NCI-H1105 (cell line): Measurements from ENCODE around the gene LDLR.

Experiments used
- DNase-seq: peaks from one replicate; lab custom pipeline; 2025; lab: John Stamatoyannopoulos, UW

LDLR gene

GRCh38 chr19:11089254-11090013 lies at the start of gene LDLR:
LDLR (plus strand) TSS chr19:11089463; CDS start chr19:11089549, 86 bp downstream.
- peak; percentile 87 for DNase-seq

- DNase-seq = no peak
Measured at GRCh38 chr19:11041194-11041593, 48.1 kb upstream of the LDLR start.

- DNase-seq = no peak
Measured at GRCh38 chr19:11041966-11042627, 47.2 kb upstream of the LDLR start.

- no peak for DNase-seq
Measured at GRCh38 chr19:11044431-11044830, 44.8 kb upstream of the LDLR start.

- DNase-seq = no peak
Measured at GRCh38 chr19:11045536-11045935, 43.7 kb upstream of the LDLR start.

GRCh38 chr19:11046605-11047354 lies 42.5 kb upstream of the LDLR start:
- DNase-seq = no peak

- DNase-seq = no peak
Measured at GRCh38 chr19:11047866-11048265, 41.4 kb upstream of the LDLR start.

- no peak for DNase-seq
Measured at GRCh38 chr19:11050323-11051114, 38.7 kb upstream of the LDLR start.

- DNase-seq = no peak
Measured at GRCh38 chr19:11053817-11054195, 35.5 kb upstream of the LDLR start.

- DNase-seq = no peak
Measured at GRCh38 chr19:11054200-11054599, 35.1 kb upstream of the LDLR start.

- no peak for DNase-seq
Measured at GRCh38 chr19:11054628-11055027, 34.6 kb upstream of the LDLR start.

- no peak for DNase-seq
Measured at GRCh38 chr19:11058246-11059030, 30.8 kb upstream of the LDLR start.

- DNase-seq = no peak
Measured at GRCh38 chr19:11059511-11060358, 29.5 kb upstream of the LDLR start.

GRCh38 chr19:11061952-11062351 lies 27.3 kb upstream of the LDLR start:
- DNase-seq = no peak

- no peak for DNase-seq
Measured at GRCh38 chr19:11063434-11063833, 25.8 kb upstream of the LDLR start.

GRCh38 chr19:11064831-11065303 lies 24.4 kb upstream of the LDLR start:
- no peak for DNase-seq

- no peak for DNase-seq
Measured at GRCh38 chr19:11066326-11066725, 22.9 kb upstream of the LDLR start.

GRCh38 chr19:11067356-11068113 lies 21.7 kb upstream of the LDLR start:
- DNase-seq = no peak

GRCh38 chr19:11069561-11069960 lies 19.7 kb upstream of the LDLR start:
- no peak for DNase-seq
